ENCODE data around the gene AUTS2. TPM values are rescaled to one million over a fixed set of nuclear protein-coding genes. Genes with fewer than 3 reads are reported as not detected.

Gene AUTS2
- total and polyA plus RNA-seq, 2 of the 8 experiments (the other 6 are each of a cell fraction or from before 2014, with no cell fraction given), result 25.9 to 101 TPM

GRCh38 chr7:70487428-70487827 is 889.2 kb downstream of the AUTS2 start (continued):
- TF ChIP-seq POU5F1 (IDR thresholded peaks at IDR 0.05; ENCODE audit: low read depth, low read length) (no peak), EP300 (IDR thresholded peaks at IDR 0.05; ENCODE audit: borderline replicate concordance in 1 of 2, low read depth in 2 of 2, low read length in 2 of 2) (no peak), SIX5 (IDR thresholded peaks at IDR 0.05; ENCODE audit: low read depth, low read length) (no peak), EZH2 (IDR thresholded peaks at IDR 0.05; ENCODE audit: low read depth, low read length, severe bottlenecking) (no peak), NANOG (IDR thresholded peaks at IDR 0.05; ENCODE audit: insufficient read depth, low read depth, low read length, poor library complexity, severe bottlenecking) (no peak)
- TF ChIP-seq, protein P1, sequence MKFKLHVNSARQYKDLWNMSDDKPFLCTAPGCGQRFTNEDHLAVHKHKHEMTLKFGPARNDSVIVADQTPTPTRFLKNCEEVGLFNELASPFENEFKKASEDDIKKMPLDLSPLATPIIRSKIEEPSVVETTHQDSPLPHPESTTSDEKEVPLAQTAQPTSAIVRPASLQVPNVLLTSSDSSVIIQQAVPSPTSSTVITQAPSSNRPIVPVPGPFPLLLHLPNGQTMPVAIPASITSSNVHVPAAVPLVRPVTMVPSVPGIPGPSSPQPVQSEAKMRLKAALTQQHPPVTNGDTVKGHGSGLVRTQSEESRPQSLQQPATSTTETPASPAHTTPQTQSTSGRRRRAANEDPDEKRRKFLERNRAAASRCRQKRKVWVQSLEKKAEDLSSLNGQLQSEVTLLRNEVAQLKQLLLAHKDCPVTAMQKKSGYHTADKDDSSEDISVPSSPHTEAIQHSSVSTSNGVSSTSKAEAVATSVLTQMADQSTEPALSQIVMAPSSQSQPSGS (IDR thresholded peaks at IDR 0.05; ENCODE audit: low read length), result no peak
